ENCODE measurements around the gene ATP8A2.

Gene ATP8A2

DNA sequence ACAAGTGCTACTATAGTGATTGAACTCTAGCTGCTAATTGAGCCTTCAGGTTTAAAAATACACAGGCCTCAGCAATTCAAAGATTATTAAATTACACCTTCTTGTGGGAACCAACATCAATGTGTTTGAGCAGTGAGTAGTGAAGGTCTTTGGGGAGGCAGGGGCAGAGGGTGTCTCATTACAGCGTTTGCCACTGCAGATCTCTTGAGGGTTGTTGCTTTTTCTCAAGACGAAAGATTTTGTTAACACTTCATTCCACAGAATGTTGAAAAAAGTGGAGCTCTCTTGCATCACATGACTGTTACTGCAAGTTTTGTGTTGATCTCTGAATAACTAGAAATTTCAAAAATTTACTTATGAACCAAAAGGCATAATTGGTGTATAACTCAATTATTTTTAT is 253.6 kb downstream of the ATP8A2 start:
- Histone ChIP-seq H3K36me3 (no peaks in the 10 kb centered on the region), H3K27me3 (no peaks in the 10 kb centered on the region), H3K4me1 (ENCODE audit: control insufficient read depth in 1 of 2, insufficient read depth in 1 of 2, low read depth in 1 of 2, low read length in 1 of 2) (no peaks in the 10 kb centered on the region), H3K27ac (no peak overlapping the region), H3K4me3 (ENCODE audit: low read depth in 1 of 2, low read length in 1 of 2) (no peak overlapping the region), H3K9me3 (no peaks in the 10 kb centered on the region)
- TF ChIP-seq, protein P1, sequence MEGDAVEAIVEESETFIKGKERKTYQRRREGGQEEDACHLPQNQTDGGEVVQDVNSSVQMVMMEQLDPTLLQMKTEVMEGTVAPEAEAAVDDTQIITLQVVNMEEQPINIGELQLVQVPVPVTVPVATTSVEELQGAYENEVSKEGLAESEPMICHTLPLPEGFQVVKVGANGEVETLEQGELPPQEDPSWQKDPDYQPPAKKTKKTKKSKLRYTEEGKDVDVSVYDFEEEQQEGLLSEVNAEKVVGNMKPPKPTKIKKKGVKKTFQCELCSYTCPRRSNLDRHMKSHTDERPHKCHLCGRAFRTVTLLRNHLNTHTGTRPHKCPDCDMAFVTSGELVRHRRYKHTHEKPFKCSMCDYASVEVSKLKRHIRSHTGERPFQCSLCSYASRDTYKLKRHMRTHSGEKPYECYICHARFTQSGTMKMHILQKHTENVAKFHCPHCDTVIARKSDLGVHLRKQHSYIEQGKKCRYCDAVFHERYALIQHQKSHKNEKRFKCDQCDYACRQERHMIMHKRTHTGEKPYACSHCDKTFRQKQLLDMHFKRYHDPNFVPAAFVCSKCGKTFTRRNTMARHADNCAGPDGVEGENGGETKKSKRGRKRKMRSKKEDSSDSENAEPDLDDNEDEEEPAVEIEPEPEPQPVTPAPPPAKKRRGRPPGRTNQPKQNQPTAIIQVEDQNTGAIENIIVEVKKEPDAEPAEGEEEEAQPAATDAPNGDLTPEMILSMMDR (IDR thresholded peaks at IDR 0.05), result no peak

DNA sequence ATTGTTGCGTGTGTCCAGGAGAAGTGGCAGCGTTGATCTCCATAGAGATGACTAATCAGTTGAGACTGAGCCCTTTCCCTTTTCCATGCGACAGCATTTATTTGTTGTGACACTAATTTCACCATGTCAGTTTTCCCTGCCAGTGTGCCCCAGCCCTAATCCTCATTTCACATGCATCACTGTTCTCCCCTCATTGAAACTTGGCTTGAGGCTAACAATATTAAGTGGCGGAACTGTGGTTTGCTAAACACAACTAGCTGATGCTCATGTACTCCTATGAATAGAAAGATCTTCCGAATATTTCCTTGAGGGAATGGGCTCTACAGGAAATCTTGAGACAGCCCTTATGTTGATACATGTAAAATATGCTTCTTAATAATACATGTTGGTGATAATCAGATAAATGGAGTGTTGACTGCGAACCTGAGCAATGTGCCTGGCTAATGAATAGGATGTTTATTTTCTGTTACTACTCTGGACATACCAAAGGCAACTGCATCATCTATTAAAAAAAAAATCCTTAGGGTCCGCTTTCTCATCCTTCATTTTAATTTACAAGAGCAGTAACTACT is 258.6 kb downstream of the ATP8A2 start:
- H3K36me3 ChIP-seq, result no peaks in the 10 kb centered on the region
- no peak overlapping the region for H3K27ac ChIP-seq
- H3K9me3 ChIP-seq, result no peaks in the 10 kb centered on the region
- no peaks in the 10 kb centered on the region for H3K27me3 ChIP-seq
- no peak overlapping the region for H3K4me3 ChIP-seq (ENCODE audit: low read depth in 1 of 2, low read length in 1 of 2)
- H3K4me1 ChIP-seq (ENCODE audit: control insufficient read depth in 1 of 2, insufficient read depth in 1 of 2, low read depth in 1 of 2, low read length in 1 of 2), result no peaks in the 10 kb centered on the region
- TF ChIP-seq, protein P1 (IDR thresholded peaks at IDR 0.05), result no peak

DNA sequence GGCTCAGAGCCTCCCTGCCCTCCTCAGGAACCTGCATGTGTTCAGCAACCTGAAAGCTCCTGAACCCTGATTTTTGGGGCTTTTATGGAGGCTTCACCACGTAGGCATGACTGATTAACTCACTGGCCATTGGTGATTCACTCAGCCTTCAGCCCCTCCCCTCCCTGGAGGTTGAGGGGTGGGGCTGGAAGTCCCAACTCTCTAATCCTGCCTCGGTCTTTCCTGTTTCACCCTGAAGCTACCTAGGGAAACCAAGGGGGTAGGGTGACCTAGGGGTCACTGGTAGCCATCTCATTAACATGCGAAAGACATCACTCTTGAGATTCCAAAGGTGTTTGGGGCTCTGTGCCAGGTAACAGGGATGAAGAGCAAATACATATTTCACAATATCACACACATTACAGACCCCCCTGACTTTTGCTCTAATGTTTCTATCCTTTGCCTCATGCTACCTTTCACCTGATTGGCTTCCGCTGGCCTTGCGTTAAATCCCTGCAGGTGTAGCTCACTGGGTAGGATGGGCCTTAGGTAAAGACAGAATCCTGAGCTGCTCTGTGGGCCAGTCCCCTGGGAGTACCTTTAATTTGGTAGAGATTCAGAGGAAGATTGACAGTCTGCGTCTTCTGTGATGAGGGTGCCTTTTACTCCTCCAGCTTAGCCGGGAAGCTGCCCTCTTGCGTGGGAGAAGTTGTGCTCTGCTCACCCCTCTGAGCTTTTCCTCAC is 260.6 kb downstream of the ATP8A2 start:
- no peak overlapping the region for H3K4me3 ChIP-seq (ENCODE audit: low read depth in 1 of 2, low read length in 1 of 2)
- TF ChIP-seq, protein P1 (IDR thresholded peaks at IDR 0.05), result no peak
- H3K27me3 ChIP-seq, result no peaks in the 10 kb centered on the region
- no peak overlapping the region for H3K27ac ChIP-seq
- no peaks in the 10 kb centered on the region for H3K9me3 ChIP-seq
- H3K4me1 ChIP-seq (ENCODE audit: control insufficient read depth in 1 of 2, insufficient read depth in 1 of 2, low read depth in 1 of 2, low read length in 1 of 2), result no peaks in the 10 kb centered on the region
- no peaks in the 10 kb centered on the region for H3K36me3 ChIP-seq

DNA sequence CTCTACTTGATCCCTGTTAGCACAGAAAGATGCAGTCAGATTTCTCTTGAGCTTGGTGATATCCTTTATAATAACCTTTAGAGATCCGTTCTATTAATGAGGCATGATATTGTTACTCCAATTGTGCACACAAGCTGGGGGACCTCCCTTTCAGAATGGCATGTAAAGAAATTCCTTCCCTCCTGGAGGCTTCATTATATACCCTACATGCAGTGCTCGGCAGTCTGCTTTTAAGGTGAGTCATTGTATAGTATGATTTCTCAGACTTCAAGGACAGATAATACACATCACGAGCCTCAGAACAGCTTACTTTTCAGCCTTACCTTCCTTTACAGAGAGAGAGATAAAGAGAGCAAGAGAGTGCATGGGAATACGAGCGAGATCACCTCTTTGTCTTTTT is 261.3 kb downstream of the ATP8A2 start:
- TF ChIP-seq, protein P1 (IDR thresholded peaks at IDR 0.05), result no peak
- no peaks in the 10 kb centered on the region for H3K9me3 ChIP-seq
- H3K36me3 ChIP-seq, result no peaks in the 10 kb centered on the region
- no peak overlapping the region for H3K4me3 ChIP-seq (ENCODE audit: low read depth in 1 of 2, low read length in 1 of 2)
- no peak overlapping the region for H3K27ac ChIP-seq
- no peaks in the 10 kb centered on the region for H3K4me1 ChIP-seq (ENCODE audit: control insufficient read depth in 1 of 2, insufficient read depth in 1 of 2, low read depth in 1 of 2, low read length in 1 of 2)
- no peaks in the 10 kb centered on the region for H3K27me3 ChIP-seq

DNA sequence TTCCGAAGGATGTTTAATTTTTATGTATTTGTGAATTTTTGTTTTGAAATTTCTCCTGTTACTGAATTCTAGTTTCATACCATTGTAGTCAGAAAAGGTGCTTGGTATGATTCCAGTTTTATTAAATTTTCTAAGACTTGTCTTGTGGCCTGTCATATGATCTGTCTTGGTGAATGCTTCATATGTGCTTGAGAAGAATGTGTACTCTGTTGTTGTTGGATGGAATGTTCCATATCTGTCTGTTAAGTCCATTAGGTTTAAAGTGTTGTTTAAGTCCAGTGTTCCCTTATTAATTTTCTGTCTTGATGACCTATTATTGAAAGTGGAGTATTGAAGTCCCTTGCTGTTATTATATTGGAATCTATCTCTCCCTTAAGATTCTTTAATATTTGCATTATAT is 273.9 kb downstream of the ATP8A2 start:
- Histone ChIP-seq H3K4me3 (ENCODE audit: low read depth in 1 of 2, low read length in 1 of 2) (no peak overlapping the region), H3K4me1 (ENCODE audit: control insufficient read depth in 1 of 2, insufficient read depth in 1 of 2, low read depth in 1 of 2, low read length in 1 of 2) (no peaks in the 10 kb centered on the region), H3K27ac (no peak overlapping the region), H3K36me3 (no peaks in the 10 kb centered on the region), H3K27me3 (no peaks in the 10 kb centered on the region), H3K9me3 (no peaks in the 10 kb centered on the region)
- TF ChIP-seq, protein P1 (IDR thresholded peaks at IDR 0.05), result no peak

Measured in neutrophil (primary cell).